NCI-H748 (cell line): ENCODE data around the gene FAM210B.
A peak's percentile ranks its signal among the peaks of the same experiment; 100 is the strongest.
"Not testable (repeated sequence)": the region's sequence is repeated elsewhere in the genome, so short reads cannot be mapped to it uniquely, and the experiment has no call there.

ENCODE experiments used
- DNase-seq: peaks from one replicate; lab custom pipeline; 2025; ENCODE audit not compliant: unreplicated experiment; lab: John Stamatoyannopoulos, UW

The FAM210B gene, protein sequence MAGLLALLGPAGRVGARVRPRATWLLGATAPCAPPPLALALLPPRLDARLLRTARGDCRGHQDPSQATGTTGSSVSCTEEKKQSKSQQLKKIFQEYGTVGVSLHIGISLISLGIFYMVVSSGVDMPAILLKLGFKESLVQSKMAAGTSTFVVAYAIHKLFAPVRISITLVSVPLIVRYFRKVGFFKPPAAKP

DNA sequence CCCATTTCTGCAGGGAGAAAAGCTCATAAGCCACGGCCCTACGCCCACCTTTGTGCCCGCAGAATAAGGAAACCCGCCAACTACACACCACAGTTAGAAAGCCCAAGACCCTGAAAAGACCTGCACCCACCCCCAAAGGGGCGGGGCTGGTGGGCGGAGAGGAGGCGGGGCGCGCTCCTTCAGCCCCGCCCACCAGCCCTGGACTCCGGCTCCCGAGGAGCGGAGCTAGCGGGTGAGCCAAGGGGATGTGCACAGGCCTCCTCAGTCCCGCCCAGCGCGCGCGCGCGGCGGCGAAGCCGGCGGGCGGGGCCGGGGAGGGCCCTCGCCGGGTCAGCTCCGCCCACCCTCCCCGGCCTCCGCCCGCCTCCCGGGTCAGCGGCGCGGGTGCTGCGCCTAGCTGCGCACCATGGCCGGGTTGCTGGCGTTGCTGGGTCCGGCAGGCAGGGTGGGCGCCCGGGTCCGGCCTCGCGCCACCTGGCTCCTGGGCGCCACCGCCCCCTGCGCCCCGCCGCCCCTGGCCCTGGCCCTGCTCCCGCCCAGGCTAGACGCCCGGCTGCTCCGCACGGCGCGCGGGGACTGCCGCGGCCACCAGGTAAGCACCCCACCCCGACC is at the start of gene FAM210B:
Gene FAM210B, plus strand, starts transcription at position 375 of the 612 bp plus-strand sequence. Its CDS starts 32 bp downstream, at position 407.
- peak; percentile 88 for DNase-seq

DNA sequence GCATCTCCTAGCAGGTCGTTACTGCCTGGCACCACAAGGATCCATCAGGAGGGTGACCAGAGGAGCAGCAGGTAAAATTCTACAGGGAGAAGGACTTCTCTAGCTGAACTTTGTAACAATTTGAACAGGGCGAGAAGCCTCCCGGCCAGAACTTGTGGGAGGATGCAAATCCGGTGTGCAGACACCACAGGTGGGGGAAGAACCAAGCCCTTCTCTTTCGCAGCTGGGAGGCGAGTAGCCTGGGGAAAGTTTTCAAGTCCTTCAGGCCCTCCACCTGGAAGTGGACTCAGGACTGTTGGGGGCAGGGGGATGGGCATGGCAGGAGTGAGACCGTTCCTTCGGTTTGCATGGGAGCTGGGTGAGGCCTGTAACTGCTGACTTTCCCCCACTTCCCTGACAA is 42.7 kb upstream of the FAM210B start:
- no peak for DNase-seq

DNA sequence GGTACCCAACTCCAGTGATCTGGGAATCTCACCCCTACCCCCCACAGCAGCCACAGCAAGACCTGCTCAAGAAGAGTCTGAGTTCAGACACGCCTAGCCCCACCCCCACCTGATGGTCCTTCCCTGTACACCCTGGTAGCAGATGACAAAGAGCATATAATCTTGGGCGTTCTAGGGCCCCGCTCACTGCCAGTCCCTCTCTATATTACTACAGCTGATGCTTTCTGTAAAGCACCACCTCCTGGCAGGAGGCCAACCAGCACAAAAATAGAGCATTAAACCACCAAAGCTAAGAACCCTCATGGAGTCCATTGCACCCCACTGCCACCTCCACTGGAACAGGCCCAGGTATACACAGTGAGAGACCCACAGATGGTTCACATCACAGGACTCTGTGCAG is 42.3 kb upstream of the FAM210B start:
- no peak for DNase-seq

DNA sequence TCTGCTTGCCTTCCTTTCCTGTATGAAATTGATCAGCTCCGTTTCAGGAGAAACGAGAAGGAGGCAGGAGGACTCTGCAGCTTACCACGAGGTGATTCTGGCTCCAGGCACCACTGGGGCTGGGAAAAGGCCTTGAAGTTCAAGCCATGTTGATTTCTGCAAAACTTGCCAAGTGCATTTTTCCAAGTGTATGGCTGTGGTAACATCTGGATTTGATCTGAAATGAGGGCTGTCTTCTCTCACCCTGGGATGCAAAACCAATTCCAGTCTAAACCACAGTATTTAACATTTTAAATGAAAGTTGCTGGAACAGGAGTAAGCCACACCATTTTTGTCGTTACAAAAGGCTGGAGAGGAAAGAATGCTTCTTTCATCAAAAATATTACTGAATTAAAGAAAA is 36.1 kb upstream of the FAM210B start:
- DNase-seq: no peak

DNA sequence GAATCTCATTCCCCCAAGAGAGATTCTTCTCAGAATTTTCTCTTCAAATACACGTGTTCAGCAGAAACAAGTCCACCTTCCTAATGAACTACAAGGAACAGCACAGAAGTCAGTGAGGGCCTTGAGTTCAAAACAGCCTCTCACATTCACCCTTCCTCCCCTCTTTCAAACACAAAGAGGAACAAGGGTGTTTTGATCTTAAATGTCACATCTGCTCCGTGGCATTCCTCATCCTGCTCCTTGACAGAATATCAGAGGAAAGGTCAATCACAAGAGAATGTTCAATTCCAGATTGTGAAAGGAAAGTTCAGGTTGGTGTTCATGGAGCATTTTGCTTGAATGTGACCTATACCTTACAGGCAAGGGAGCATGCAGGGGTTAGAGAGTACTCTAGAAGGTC is 35.6 kb upstream of the FAM210B start:
- DNase-seq: no peak

DNA sequence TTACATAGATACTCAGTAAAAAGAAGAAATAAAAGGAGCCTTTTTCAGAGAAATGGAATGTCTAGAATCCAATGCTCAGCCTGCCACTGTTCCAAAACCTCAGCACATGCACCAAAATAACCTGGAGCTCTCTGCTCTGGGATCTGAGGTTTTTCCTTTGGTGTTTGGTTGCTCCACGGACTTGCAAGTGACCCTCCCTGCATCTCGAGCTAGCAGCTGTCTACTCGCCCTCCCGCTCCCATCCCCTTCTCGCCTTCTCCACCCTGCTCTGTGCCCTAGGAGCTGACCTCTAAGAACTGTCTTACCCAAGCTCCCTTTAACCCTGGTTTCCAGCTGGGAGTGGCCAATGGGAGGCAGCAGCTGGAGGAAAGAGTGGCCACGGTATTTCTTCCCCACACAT is 35.1 kb upstream of the FAM210B start:
- no peak for DNase-seq

DNA sequence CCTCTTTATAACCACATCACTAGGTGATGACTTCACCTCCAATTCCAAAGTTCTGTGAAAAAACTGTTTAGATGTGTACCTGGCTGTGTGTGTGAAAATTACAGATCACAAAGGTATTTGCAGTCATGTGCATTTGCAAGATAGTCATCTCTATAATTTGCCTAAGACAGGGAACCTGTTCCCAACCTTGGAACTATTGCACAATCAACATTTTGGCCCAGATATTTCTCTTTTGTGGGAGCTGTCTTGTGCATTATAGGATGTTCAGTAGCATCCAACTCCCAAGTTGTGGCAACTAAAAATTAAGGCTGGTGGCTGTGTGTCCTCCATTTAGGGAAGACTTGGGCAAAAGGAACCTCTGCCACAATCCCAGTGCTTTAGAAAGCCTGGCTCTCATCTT is 34.0 kb upstream of the FAM210B start:
- no peak for DNase-seq

DNA sequence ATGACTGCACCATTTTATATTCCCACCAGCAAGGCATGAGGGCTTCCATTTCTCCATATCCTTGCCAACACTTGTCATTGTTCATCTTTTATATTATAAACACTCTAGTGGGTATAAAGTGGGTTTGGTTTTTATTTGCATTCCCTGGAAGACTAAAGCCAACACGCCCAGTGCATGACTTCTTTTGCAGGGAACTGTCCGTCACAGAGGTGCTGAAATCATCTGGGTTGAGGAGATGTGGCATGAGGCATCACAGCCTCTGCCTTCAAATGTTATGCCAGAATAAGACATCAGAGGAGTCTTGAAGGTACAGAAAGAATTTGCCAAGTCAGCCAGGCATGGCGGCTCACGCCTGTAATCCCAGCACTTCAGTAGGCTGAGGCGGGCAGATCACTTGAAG is 29.9 kb upstream of the FAM210B start:
- no peak for DNase-seq

DNA sequence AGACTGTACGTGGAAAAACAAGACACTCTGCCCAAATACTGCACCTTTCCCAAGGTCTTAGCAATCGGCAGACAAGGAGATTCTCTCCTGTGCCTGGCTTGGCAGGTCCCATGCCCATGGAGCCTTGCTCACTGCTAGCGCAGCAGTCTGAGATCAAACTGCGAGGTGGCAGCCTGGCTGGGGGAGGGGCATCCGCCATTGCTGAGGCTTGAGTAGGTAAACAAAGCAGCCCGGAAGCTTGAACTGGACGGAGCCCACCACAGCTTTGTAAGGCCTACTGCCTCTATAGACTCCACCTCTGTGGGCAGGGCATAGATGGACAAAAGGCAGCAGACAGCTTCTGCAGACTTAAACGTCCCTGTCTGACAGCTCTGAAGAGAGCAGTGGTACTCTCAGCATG is 22.1 kb upstream of the FAM210B start:
- not testable (repeated sequence) for DNase-seq

DNA sequence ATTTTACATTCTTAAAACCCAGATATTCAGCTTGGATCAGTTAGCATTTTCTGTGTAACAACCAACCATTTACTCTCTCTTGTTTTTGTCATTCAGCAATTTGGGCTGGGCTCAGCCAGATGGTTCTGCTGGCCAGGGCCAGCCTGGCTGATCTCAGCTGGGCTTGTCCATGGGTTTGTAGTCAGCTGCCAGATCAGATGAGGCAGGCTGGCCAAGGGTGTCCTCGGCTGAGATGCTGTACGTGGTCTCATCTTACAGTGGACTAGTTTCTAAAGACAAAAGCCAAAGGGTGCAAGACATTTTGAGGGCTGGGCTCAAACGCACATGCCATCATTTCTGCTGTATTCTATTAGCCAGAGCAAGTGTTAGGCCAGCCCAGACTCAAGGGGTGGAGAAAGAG is 16.0 kb upstream of the FAM210B start:
- no peak for DNase-seq

DNA sequence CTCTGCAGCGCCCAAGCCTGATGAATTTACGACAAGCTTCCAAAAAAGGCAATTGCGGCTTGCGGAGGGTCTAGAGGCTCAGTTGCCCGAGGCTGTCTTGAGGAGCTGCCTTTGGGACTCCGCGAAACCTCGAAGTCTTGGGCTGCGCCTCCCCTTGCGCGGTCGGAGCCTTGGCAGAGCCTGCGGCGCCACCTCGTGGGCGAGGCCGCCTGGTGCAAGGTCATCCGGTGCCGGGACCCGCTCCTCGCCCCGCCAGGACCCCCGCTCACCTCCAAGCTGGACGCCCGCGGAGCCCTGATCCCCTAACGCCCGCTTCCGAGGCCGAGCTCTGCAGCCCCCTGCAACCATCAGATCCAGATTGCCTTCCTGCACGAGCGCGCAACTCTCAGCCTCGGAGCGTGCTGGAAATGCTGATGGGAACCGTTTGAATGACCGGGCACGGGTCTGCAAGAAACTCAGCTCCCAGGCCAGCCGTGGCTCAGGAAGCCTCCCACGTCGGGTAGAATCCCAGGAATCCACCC is 14.9 kb upstream of the FAM210B start:
- DNase-seq: peak; percentile 31

DNA sequence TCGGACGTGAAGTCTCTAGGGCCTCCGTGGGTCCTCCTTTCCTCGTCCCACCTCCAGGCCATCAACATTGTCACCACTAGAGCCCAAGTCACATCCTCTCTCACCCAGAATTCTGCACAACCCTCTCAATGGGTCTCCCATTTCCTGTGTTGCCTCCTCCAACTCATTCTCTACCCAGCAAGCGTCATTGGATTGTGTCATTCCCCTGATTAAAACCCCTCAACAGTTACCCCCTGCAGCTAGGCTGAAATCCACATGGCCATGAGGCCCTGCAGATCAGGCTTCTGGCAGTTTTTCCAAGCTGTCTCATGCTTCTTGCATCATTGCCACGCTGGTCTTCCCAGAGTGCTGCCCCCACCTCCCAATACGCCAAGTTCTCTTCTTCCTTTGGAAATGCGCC is 12.9 kb upstream of the FAM210B start:
- no peak for DNase-seq

DNA sequence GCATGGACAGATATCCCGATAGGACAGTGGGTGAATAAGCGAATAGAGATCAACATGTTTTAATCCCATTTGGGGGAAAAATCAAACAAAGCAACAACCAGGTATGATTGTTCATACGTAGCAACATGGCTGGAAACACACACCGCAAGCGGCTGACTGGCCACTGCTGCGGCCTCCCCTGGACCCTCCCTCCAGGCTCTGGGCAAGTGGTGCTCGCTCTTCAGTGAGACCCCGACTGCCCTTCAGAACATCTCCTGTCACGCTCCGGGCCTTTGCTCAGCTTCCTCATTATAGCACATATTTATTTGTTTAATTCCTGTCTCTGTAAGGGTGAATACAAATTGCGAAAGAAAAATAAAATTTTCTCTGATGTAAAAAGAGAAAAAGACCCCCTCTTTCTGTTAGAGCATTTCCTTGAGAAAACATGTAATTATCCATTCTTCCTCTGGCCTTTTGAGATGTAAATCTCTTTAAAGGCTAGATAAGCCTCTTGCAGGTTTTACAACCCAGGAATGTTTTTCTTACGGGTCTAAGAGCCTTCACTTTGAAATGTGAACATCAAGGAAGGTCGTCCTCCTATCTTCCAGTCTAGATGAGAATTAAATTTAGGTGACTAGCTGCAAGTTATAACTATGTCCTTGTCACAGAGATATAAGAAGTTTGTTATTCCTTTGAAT is 11.0 kb upstream of the FAM210B start:
- no peak for DNase-seq

DNA sequence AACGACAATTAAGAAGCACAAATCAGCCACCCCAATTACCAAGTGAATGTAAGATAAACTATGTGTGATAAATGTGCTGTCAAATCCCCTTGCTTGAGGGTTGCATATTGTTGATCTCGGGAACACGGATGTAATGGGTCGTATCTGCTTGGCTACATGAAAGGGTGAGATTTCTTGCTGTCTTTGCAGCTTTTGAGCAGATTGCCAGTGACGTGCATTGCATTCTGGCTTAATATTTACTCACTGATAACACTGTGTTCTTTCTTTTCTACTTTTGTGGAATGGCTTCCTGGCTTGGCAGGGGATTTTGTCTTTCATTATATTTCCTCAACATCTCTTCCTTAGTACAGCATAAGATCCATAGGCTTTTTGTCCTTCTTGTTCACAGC is 10.5 kb upstream of the FAM210B start:
- no peak for DNase-seq

DNA sequence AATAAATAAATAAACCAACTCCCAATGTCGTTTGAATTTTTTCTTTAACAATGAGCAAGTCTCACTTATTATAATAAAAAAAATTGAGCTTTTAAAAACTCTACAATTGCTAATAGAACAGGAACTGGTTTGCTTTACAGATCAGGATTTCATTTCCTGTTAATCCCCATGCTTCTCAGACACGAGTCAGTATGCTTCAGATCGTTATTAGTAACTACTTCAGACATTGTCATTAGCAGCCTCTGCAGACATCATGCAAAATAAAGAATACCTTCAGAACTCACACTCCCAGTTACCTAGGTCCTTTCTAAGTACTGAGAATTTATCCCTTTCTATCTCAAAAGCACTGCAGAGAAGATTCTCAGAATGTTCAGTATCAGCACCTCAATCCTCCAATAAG is 10.0 kb upstream of the FAM210B start:
- no peak for DNase-seq

DNA sequence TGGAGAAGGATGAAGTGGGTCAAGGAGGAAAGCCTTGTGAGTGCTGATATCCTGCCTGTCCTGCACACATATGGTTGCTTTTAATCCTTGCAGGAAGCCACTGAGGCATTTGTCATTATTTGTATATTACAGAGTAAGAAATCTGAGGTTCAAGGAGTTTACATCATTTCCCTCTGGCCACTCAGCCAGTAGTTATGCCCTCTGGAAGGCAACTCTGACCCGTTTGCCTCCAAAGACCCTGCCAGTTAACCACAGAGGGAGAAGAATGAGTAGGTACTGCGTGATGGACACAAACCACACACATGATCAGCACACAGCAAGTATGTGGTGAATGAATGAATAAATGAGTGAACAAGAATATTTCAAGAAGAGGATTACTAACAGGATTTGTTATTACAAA is 7.9 kb upstream of the FAM210B start:
- no peak for DNase-seq

DNA sequence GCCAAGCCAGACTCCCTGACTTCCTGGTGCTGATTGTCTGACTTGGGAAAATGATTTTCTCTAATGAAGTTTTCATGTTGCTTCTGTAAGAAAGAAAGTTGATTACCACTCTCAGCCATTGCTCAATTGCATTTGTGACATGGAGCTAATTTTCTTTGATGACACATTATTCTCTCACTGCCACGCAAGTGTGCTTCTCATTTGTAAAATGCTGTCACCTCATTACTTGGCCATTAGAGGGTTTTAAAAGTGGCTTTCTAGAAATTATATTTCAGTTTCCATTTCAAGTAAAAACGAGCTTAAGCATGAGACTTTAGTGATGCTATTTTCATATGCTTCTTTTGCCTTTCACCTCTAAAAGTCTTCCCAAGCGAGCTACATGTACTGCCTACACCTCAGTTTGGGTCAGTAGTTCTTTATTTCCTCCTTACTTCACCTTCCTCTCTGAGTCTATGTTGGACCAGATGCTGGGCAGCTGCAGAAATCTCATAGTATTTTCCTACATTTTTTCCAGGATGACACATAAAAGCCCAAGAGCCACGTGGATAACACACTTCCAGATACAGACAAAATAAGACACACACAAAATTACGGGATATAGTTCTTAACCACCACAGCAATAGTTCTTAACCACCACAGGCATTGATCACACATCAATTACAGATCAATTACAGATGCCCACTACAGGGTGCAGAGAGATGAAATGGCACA is 6.3 kb upstream of the FAM210B start:
- DNase-seq: no peak

DNA sequence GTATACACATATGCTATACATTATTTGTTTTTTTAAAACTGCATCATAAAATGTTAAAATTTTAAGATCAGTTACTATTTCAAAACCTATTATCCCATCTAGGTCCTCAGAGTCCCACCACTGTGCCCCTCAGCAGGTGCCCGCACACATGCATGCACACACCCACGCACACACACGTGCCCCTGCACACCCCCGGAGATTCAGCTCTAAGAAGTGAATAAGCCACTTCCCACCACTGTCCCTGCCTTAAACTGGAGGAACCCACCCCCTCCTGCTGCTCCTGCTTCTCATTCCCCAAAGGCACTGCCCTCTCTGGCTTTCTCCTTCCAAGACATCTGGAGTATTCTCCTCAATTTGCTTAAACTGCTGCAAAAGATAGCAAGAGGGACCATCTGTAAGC is 5.4 kb upstream of the FAM210B start:
- DNase-seq: no peak

DNA sequence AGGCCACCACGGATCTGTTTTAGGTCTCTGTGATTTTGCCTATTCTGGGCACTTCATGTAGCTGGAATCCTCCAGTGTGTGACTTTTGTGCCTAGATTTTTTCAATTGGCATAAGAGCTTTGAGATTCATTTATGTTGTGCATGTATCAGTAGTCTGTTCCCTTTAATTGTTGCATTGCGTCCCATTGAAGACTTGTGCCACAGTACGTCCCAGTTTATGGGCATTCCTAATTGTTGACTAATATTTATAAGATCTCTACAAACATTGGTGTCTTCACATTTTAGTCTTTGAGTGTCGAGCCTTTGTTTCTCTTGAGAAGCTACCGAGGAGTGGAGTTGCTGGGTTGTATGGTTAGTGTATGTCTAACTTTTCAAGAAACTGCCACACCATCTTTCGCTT is 704 bp upstream of the FAM210B start:
- DNase-seq: no peak

DNA sequence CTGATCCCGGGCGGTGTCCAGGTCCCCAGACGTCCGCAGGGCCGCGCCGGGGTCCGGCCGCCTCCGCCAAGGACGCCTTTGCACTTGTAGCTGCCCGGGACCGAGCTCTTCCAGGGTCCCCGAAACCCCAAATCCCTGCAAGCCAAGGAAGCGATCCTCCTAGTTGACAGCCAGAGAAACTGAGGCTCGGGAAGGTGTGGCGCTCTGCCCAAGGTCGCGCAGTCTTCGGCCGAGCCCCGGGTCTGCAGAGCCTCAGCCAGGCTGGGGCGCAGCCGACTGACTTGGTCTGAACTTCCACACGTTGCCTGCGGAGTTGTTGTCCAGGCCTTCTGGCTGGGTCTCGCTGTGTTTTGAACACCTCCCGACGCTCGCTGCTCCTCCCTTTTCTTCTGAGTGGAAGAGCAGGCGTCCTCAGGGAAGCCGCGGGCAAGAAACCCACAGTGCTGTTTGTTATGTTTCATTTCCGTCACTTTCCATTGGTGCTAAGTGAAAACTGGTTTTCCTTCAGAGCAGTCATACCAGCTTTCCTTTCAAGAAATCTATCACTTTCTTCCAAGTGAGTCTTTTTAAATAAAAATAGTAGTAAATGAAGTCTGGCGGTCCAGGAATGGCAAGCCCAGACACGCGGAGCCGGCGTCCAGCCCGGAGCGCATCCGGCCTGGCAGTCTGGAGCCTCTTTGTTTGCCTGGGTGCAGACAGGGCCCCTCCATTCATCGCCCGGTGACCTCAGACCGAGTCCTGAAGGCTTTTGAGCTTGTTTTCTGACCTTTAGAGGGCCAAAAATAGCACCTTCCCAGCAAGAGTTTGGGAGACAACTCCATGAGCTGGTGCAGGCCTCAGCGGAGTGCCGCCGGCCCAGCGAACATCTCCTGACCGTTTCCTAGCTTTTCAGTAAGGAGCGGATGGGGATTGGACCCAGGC is 698 bp downstream of the FAM210B start:
- peak; percentile 56 for DNase-seq
